Coronary artery (tissue), 2 donors: ENCODE data around the gene TYROBP.

ENCODE experiments used
- DNase-seq: peaks from one replicate; pipeline ENCODE4 v3.0.0-alpha.2; 2017; ENCODE audit warnings: low spot score
- H3K27ac ChIP-seq, 2 donors: fragments of 200-600 bp; sonication (generic); one replicate each; pipeline ENCODE4 v1.5.1; 2016 to 2019
- H3K4me3 ChIP-seq: fragments of 200-600 bp; sonication (generic); 2 replicates; pipeline ENCODE4 v1.5.1; 2016; ENCODE audit warnings: mild to moderate bottlenecking, moderate library complexity
- CTCF ChIP-seq: fragments of 200-600 bp; sonication (generic); IDR thresholded peaks from one replicate; pipeline ENCODE4 v1.5.1; 2019; ENCODE audit warnings: antibody characterized with exemption

The TYROBP gene

GRCh38 chr19:35869327-35870123 is 38.6 kb downstream of the TYROBP start:
- Histone ChIP-seq H3K27ac (no peak overlapping the region), H3K4me3 (peak overlapping the region; percentile 75)
- no peak for DNase-seq
- no peak for TF ChIP-seq CTCF

- TF ChIP-seq CTCF = no peak
- no peak for DNase-seq
- peak overlapping the region in 1 of 2 donors; percentile 16 for H3K27ac ChIP-seq
- peak overlapping the region; percentile 75 for H3K4me3 ChIP-seq
Measured at GRCh38 chr19:35868823-35869326, 39.2 kb downstream of the TYROBP start.

- no peak for TF ChIP-seq CTCF
- H3K4me3 ChIP-seq = peak within 1 kb of the TSS; percentile 75
- DNase-seq = no peak
- H3K27ac ChIP-seq = peak within 1 kb of the TSS in 1 of 2 donors; percentile 16
Measured at GRCh38 chr19:35868172-35868822, 39.8 kb downstream of the TYROBP start, which contains the start of gene APLP1. TSS of gene APLP1 (plus strand) at chr19:35868574. CDS start at chr19:35868637, 63 bp downstream.

- Histone ChIP-seq H3K27ac (no peak overlapping the region), H3K4me3 (no peak overlapping the region)
- TF ChIP-seq CTCF = no peak
- no peak for DNase-seq
Measured at GRCh38 chr19:35863018-35863417, 45.1 kb downstream of the TYROBP start.

GRCh38 chr19:35862528-35862927 is 45.6 kb downstream of the TYROBP start:
- Histone ChIP-seq H3K4me3 (no peak overlapping the region), H3K27ac (no peak overlapping the region)
- TF ChIP-seq CTCF = no peak
- no peak for DNase-seq

GRCh38 chr19:35861640-35862160 is 46.4 kb downstream of the TYROBP start:
- no peak overlapping the region for H3K4me3 ChIP-seq
- no peak for DNase-seq
- TF ChIP-seq CTCF = no peak
- H3K27ac ChIP-seq = no peak overlapping the region
